Measurements from ENCODE around the gene GFRA1.

The GFRA1 gene

GRCh38 chr10:116259638-116260037, 13.4 kb downstream of the GFRA1 start:
- no CpG with 5 or more reads among the region's 3 CpGs for whole genome bisulfite sequencing, 2 donors (ENCODE audit: extremely low coverage in 2 of 2, insufficient read length in 2 of 2, insufficient replicate concordance in 1 of 2)

GRCh38 chr10:116257785-116258184, 15.2 kb downstream of the GFRA1 start:
- no peaks in the 10 kb centered on the region for H3K27me3 ChIP-seq (ENCODE audit: control insufficient read depth in 3 of 3, insufficient read depth in 3 of 3, low read depth in 1 of 3, low read length in 3 of 3)
- H3K18ac ChIP-seq (ENCODE audit: low read length), result no peak overlapping the region
- no CpG with 5 or more reads among the region's 5 CpGs for WGBS, 2 donors (ENCODE audit: extremely low coverage in 2 of 2, insufficient read length in 2 of 2, insufficient replicate concordance in 1 of 2)

More at GRCh38 chr10:116259638-116260037, 13.4 kb downstream of the GFRA1 start:
- Histone ChIP-seq H4K91ac (ENCODE audit: low read depth, low read length, poor library complexity) (no peak overlapping the region), H3K4me2 (ENCODE audit: insufficient read depth, low read length, poor library complexity, severe bottlenecking) (no peak overlapping the region), H2BK5ac (ENCODE audit: low read length) (no peak overlapping the region), H3K27me3 (ENCODE audit: control insufficient read depth in 3 of 3, insufficient read depth in 3 of 3, low read depth in 1 of 3, low read length in 3 of 3) (no peaks in the 10 kb centered on the region), H3K9ac (ENCODE audit: low read depth, low read length, poor library complexity) (no peak overlapping the region), H3K23ac (ENCODE audit: low read depth, low read length, poor library complexity) (no peak overlapping the region), H3K14ac (ENCODE audit: low read length) (no peak overlapping the region), H2BK15ac (ENCODE audit: low read length) (no peak overlapping the region), H3K79me1 (ENCODE audit: low read depth, low read length) (no peaks in the 10 kb centered on the region), H2AK5ac (ENCODE audit: low read depth, low read length) (no peak overlapping the region), H3K27ac (replicated peaks; ENCODE audit: low read length) (no peak overlapping the region), H3K9me3 (replicated peaks in 1 of 2; ENCODE audit: control insufficient read depth in 2 of 2, insufficient read depth in 1 of 2, low read depth in 1 of 2, low read length in 2 of 2) (no peaks in the 10 kb centered on the region), H4K8ac (ENCODE audit: low read depth, low read length) (no peak overlapping the region), H2BK120ac (ENCODE audit: low read depth, low read length) (no peak overlapping the region), H2BK12ac (ENCODE audit: low read length) (no peak overlapping the region), H2AFZ (ENCODE audit: low read length) (no peak overlapping the region), H3K4me3 (ENCODE audit: low read length in 2 of 2) (no peak overlapping the region), H3K36me3 (replicated peaks in 1 of 2; ENCODE audit: control insufficient read depth in 2 of 2, insufficient read depth in 2 of 2, low read length in 2 of 2) (peaks cover 0 to 50% of the 10 kb centered on the region in 2 donors), H3K18ac (ENCODE audit: low read length) (no peak overlapping the region), H3K4ac (ENCODE audit: low read length) (no peak overlapping the region), H3K4me1 (ENCODE audit: control insufficient read depth in 2 of 2, insufficient read depth in 1 of 2, low read depth in 1 of 2, low read length in 2 of 2) (peaks cover 2 to 26% of the 10 kb centered on the region in 2 donors)
- DNase-seq (ENCODE audit: low spot score), result no peak

GRCh38 chr10:116256752-116257259, 16.2 kb downstream of the GFRA1 start:
- H4K8ac ChIP-seq (ENCODE audit: low read depth, low read length), result no peak overlapping the region
- no peak overlapping the region for H3K14ac ChIP-seq (ENCODE audit: low read length)
- H2BK5ac ChIP-seq (ENCODE audit: low read length), result no peak overlapping the region
- no peak overlapping the region for H3K23ac ChIP-seq (ENCODE audit: low read depth, low read length, poor library complexity)
- H3K9me3 ChIP-seq (replicated peaks in 1 of 2; ENCODE audit: control insufficient read depth in 2 of 2, insufficient read depth in 1 of 2, low read depth in 1 of 2, low read length in 2 of 2), result no peaks in the 10 kb centered on the region
- no peak overlapping the region for H2AFZ ChIP-seq (ENCODE audit: low read length)
- H3K4me3 ChIP-seq (ENCODE audit: low read length in 2 of 2), result no peak overlapping the region
- H3K27ac ChIP-seq (replicated peaks; ENCODE audit: low read length), result no peak overlapping the region
- peaks cover 0 to 27% of the 10 kb centered on the region in 2 donors for H3K36me3 ChIP-seq (replicated peaks in 1 of 2; ENCODE audit: control insufficient read depth in 2 of 2, insufficient read depth in 2 of 2, low read length in 2 of 2)
- H2BK120ac ChIP-seq (ENCODE audit: low read depth, low read length), result no peak overlapping the region
- H3K4me1 ChIP-seq (ENCODE audit: control insufficient read depth in 2 of 2, insufficient read depth in 1 of 2, low read depth in 1 of 2, low read length in 2 of 2), result peaks cover 4 to 36% of the 10 kb centered on the region in 2 donors
- H3K79me1 ChIP-seq (ENCODE audit: low read depth, low read length), result no peaks in the 10 kb centered on the region
- H2AK5ac ChIP-seq (ENCODE audit: low read depth, low read length), result no peak overlapping the region
- H4K91ac ChIP-seq (ENCODE audit: low read depth, low read length, poor library complexity), result no peak overlapping the region
- H3K4me2 ChIP-seq (ENCODE audit: insufficient read depth, low read length, poor library complexity, severe bottlenecking), result no peak overlapping the region
- no peak for DNase-seq (ENCODE audit: low spot score)
- H3K4ac ChIP-seq (ENCODE audit: low read length), result no peak overlapping the region
- no peak overlapping the region for H2BK15ac ChIP-seq (ENCODE audit: low read length)
- no CpG with 5 or more reads among the region's 5 CpGs for WGBS, 2 donors (ENCODE audit: extremely low coverage in 2 of 2, insufficient read length in 2 of 2, insufficient replicate concordance in 1 of 2)
- H3K18ac ChIP-seq (ENCODE audit: low read length), result no peak overlapping the region
- H3K27me3 ChIP-seq (ENCODE audit: control insufficient read depth in 3 of 3, insufficient read depth in 3 of 3, low read depth in 1 of 3, low read length in 3 of 3), result no peaks in the 10 kb centered on the region
- H2BK12ac ChIP-seq (ENCODE audit: low read length), result no peak overlapping the region
- no peak overlapping the region for H3K9ac ChIP-seq (ENCODE audit: low read depth, low read length, poor library complexity)

More at GRCh38 chr10:116257785-116258184, 15.2 kb downstream of the GFRA1 start:
- Histone ChIP-seq H3K79me1 (ENCODE audit: low read depth, low read length) (no peaks in the 10 kb centered on the region), H2BK5ac (ENCODE audit: low read length) (no peak overlapping the region), H3K36me3 (replicated peaks in 1 of 2; ENCODE audit: control insufficient read depth in 2 of 2, insufficient read depth in 2 of 2, low read length in 2 of 2) (peaks cover 0 to 32% of the 10 kb centered on the region in 2 donors), H3K4me1 (ENCODE audit: control insufficient read depth in 2 of 2, insufficient read depth in 1 of 2, low read depth in 1 of 2, low read length in 2 of 2) (peaks cover 4 to 36% of the 10 kb centered on the region in 2 donors), H2AK5ac (ENCODE audit: low read depth, low read length) (no peak overlapping the region), H4K8ac (ENCODE audit: low read depth, low read length) (no peak overlapping the region), H2AFZ (ENCODE audit: low read length) (no peak overlapping the region), H3K9ac (ENCODE audit: low read depth, low read length, poor library complexity) (no peak overlapping the region), H2BK15ac (ENCODE audit: low read length) (no peak overlapping the region), H4K91ac (ENCODE audit: low read depth, low read length, poor library complexity) (no peak overlapping the region), H3K9me3 (replicated peaks in 1 of 2; ENCODE audit: control insufficient read depth in 2 of 2, insufficient read depth in 1 of 2, low read depth in 1 of 2, low read length in 2 of 2) (no peaks in the 10 kb centered on the region), H2BK120ac (ENCODE audit: low read depth, low read length) (no peak overlapping the region), H3K4ac (ENCODE audit: low read length) (no peak overlapping the region), H3K4me2 (ENCODE audit: insufficient read depth, low read length, poor library complexity, severe bottlenecking) (no peak overlapping the region), H2BK12ac (ENCODE audit: low read length) (no peak overlapping the region), H3K14ac (ENCODE audit: low read length) (no peak overlapping the region), H3K27ac (replicated peaks; ENCODE audit: low read length) (no peak overlapping the region), H3K23ac (ENCODE audit: low read depth, low read length, poor library complexity) (no peak overlapping the region), H3K4me3 (ENCODE audit: low read length in 2 of 2) (no peak overlapping the region)
- DNase-seq (ENCODE audit: low spot score), result no peak

GRCh38 chr10:116255886-116256751, 16.9 kb downstream of the GFRA1 start:
- Histone ChIP-seq H4K91ac (ENCODE audit: low read depth, low read length, poor library complexity) (no peak overlapping the region), H3K36me3 (replicated peaks in 1 of 2; ENCODE audit: control insufficient read depth in 2 of 2, insufficient read depth in 2 of 2, low read length in 2 of 2) (peaks cover 0 to 28% of the 10 kb centered on the region in 2 donors), H3K9ac (ENCODE audit: low read depth, low read length, poor library complexity) (no peak overlapping the region), H3K18ac (ENCODE audit: low read length) (no peak overlapping the region), H3K27ac (replicated peaks; ENCODE audit: low read length) (no peak overlapping the region), H4K8ac (ENCODE audit: low read depth, low read length) (no peak overlapping the region), H3K4me2 (ENCODE audit: insufficient read depth, low read length, poor library complexity, severe bottlenecking) (no peak overlapping the region), H3K23ac (ENCODE audit: low read depth, low read length, poor library complexity) (no peak overlapping the region), H3K4me3 (ENCODE audit: low read length in 2 of 2) (no peak overlapping the region), H3K9me3 (replicated peaks in 1 of 2; ENCODE audit: control insufficient read depth in 2 of 2, insufficient read depth in 1 of 2, low read depth in 1 of 2, low read length in 2 of 2) (no peaks in the 10 kb centered on the region), H2BK5ac (ENCODE audit: low read length) (no peak overlapping the region), H3K14ac (ENCODE audit: low read length) (no peak overlapping the region), H2BK120ac (ENCODE audit: low read depth, low read length) (no peak overlapping the region), H3K4me1 (ENCODE audit: control insufficient read depth in 2 of 2, insufficient read depth in 1 of 2, low read depth in 1 of 2, low read length in 2 of 2) (peaks cover 4 to 39% of the 10 kb centered on the region in 2 donors), H3K27me3 (ENCODE audit: control insufficient read depth in 3 of 3, insufficient read depth in 3 of 3, low read depth in 1 of 3, low read length in 3 of 3) (no peaks in the 10 kb centered on the region), H2BK12ac (ENCODE audit: low read length) (no peak overlapping the region), H3K4ac (ENCODE audit: low read length) (no peak overlapping the region), H2AFZ (ENCODE audit: low read length) (no peak overlapping the region), H3K79me1 (ENCODE audit: low read depth, low read length) (no peaks in the 10 kb centered on the region), H2BK15ac (ENCODE audit: low read length) (no peak overlapping the region), H2AK5ac (ENCODE audit: low read depth, low read length) (no peak overlapping the region)
- no CpG with 5 or more reads among the region's 12 CpGs for WGBS, 2 donors (ENCODE audit: extremely low coverage in 2 of 2, insufficient read length in 2 of 2, insufficient replicate concordance in 1 of 2)
- DNase-seq (ENCODE audit: low spot score), result no peak
